IPS-15b (cell line): ENCODE measurements around the gene TCF3.

Experiments
- H3K27me3 ChIP-seq: one replicate; pipeline ENCODE4 v1.6.1; 2013; ENCODE audit warnings: low read length; ENCODE audit not compliant: control insufficient read depth, insufficient read depth
- H3K36me3 ChIP-seq: one replicate; pipeline ENCODE4 v1.6.1; 2013; ENCODE audit warnings: low read length; ENCODE audit not compliant: control insufficient read depth, insufficient read depth
- H3K4me1 ChIP-seq: one replicate; pipeline ENCODE4 v1.6.1; 2013; ENCODE audit warnings: mild to moderate bottlenecking, low read length; ENCODE audit not compliant: control insufficient read depth, insufficient read depth
- H3K4me3 ChIP-seq: one replicate; pipeline ENCODE4 v1.5.1; 2013; ENCODE audit warnings: low read depth, low read length
- H3K9ac ChIP-seq: one replicate; pipeline ENCODE4 v1.6.1; 2013; ENCODE audit warnings: low read depth, mild to moderate bottlenecking, low read length
- H3K9me3 ChIP-seq: one replicate; pipeline ENCODE4 v1.6.1; 2013; ENCODE audit warnings: mild to moderate bottlenecking, low read length; ENCODE audit not compliant: control insufficient read depth, insufficient read depth

Gene TCF3

GRCh38 chr19:1592755-1593500 is 59.5 kb downstream of the TCF3 start, which contains the start of gene MBD3:
Gene MBD3, minus strand, starts transcription at chr19:1592865. Its CDS starts 234 bp downstream, at chr19:1592631.
- Histone ChIP-seq H3K4me3 (peak within 1 kb of the TSS; percentile 88), H3K27me3 (no peaks in the 10 kb centered on the region), H3K4me1 (peaks cover 4% of the 10 kb centered on the region), H3K9me3 (no peaks in the 10 kb centered on the region), H3K9ac (peak within 1 kb of the TSS; percentile 99), H3K36me3 (peaks cover 20% of the 10 kb centered on the region)

GRCh38 chr19:1592024-1592754 is 60.2 kb downstream of the TCF3 start:
- peaks cover 4% of the 10 kb centered on the region for H3K4me1 ChIP-seq
- H3K4me3 ChIP-seq, result peak overlapping the region; percentile 88
- no peaks in the 10 kb centered on the region for H3K9me3 ChIP-seq
- no peaks in the 10 kb centered on the region for H3K27me3 ChIP-seq
- H3K9ac ChIP-seq, result peak overlapping the region; percentile 99
- peaks cover 13% of the 10 kb centered on the region for H3K36me3 ChIP-seq

- Histone ChIP-seq H3K9ac (peak overlapping the region; percentile 99), H3K9me3 (no peaks in the 10 kb centered on the region), H3K36me3 (peaks cover 7% of the 10 kb centered on the region)
These were observed 60.9 kb downstream of the TCF3 start for GRCh38 chr19:1591421-1592023.

GRCh38 chr19:1590641-1591397 is 61.6 kb downstream of the TCF3 start:
- H3K27me3 ChIP-seq, result no peaks in the 10 kb centered on the region
- peaks cover 4% of the 10 kb centered on the region for H3K4me1 ChIP-seq
- H3K9me3 ChIP-seq, result no peaks in the 10 kb centered on the region
- H3K4me3 ChIP-seq, result peak overlapping the region; percentile 88
- peaks cover 10% of the 10 kb centered on the region for H3K36me3 ChIP-seq
- peak overlapping the region; percentile 99 for H3K9ac ChIP-seq

More at GRCh38 chr19:1591421-1592023, 60.9 kb downstream of the TCF3 start:
- Histone ChIP-seq H3K4me1 (peaks cover 4% of the 10 kb centered on the region), H3K4me3 (peak overlapping the region; percentile 88), H3K27me3 (no peaks in the 10 kb centered on the region)

- Histone ChIP-seq H3K36me3 (peaks cover 21% of the 10 kb centered on the region), H3K27me3 (no peaks in the 10 kb centered on the region), H3K4me1 (peaks cover 4% of the 10 kb centered on the region), H3K9me3 (no peaks in the 10 kb centered on the region), H3K9ac (no peak overlapping the region), H3K4me3 (no peak overlapping the region)
These were observed 64.5 kb downstream of the TCF3 start for GRCh38 chr19:1587872-1588271.

GRCh38 chr19:1585243-1585580 is 67.2 kb downstream of the TCF3 start:
- Histone ChIP-seq H3K9me3 (no peaks in the 10 kb centered on the region), H3K4me3 (no peak overlapping the region), H3K9ac (no peak overlapping the region), H3K36me3 (peaks cover 30% of the 10 kb centered on the region), H3K27me3 (no peaks in the 10 kb centered on the region), H3K4me1 (no peaks in the 10 kb centered on the region)

- H3K4me3 ChIP-seq, result no peak overlapping the region
- H3K9ac ChIP-seq, result no peak overlapping the region
- H3K4me1 ChIP-seq, result no peaks in the 10 kb centered on the region
- peaks cover 31% of the 10 kb centered on the region for H3K36me3 ChIP-seq
- H3K27me3 ChIP-seq, result no peaks in the 10 kb centered on the region
- no peaks in the 10 kb centered on the region for H3K9me3 ChIP-seq
These were observed 67.7 kb downstream of the TCF3 start for GRCh38 chr19:1584500-1585242.

GRCh38 chr19:1582201-1582600 is 70.2 kb downstream of the TCF3 start:
- Histone ChIP-seq H3K4me3 (no peak overlapping the region), H3K4me1 (no peaks in the 10 kb centered on the region), H3K9ac (no peak overlapping the region), H3K27me3 (no peaks in the 10 kb centered on the region), H3K36me3 (peaks cover 46% of the 10 kb centered on the region), H3K9me3 (no peaks in the 10 kb centered on the region)

GRCh38 chr19:1580957-1581356 is 71.5 kb downstream of the TCF3 start:
- Histone ChIP-seq H3K9me3 (no peaks in the 10 kb centered on the region), H3K4me1 (no peaks in the 10 kb centered on the region), H3K9ac (no peak overlapping the region), H3K27me3 (no peaks in the 10 kb centered on the region), H3K36me3 (peaks cover 45% of the 10 kb centered on the region), H3K4me3 (no peak overlapping the region)

- Histone ChIP-seq H3K4me3 (no peak overlapping the region), H3K36me3 (peaks cover 43% of the 10 kb centered on the region), H3K27me3 (no peaks in the 10 kb centered on the region), H3K9me3 (no peaks in the 10 kb centered on the region), H3K4me1 (no peaks in the 10 kb centered on the region), H3K9ac (no peak overlapping the region)
These were observed 72.0 kb downstream of the TCF3 start for GRCh38 chr19:1580382-1580781.

GRCh38 chr19:1579222-1579621 is 73.2 kb downstream of the TCF3 start:
- Histone ChIP-seq H3K4me3 (no peak overlapping the region), H3K4me1 (no peaks in the 10 kb centered on the region), H3K27me3 (no peaks in the 10 kb centered on the region), H3K9ac (no peak overlapping the region), H3K9me3 (no peaks in the 10 kb centered on the region), H3K36me3 (peaks cover 36% of the 10 kb centered on the region)
